HepG2 (cell line): ENCODE measurements around the gene NUP85. TPM values are rescaled to one million over a fixed set of nuclear protein-coding genes. Genes with fewer than 3 reads are reported as not detected.

Experiments
- CCAR2 ChIP-seq: fragments of 200-400 bp; formaldehyde crosslinking; optimal IDR thresholded peaks from 2 replicates; pipeline ENCODE3; 2018; ENCODE audit warnings: low read depth, mild to moderate bottlenecking, low read length, moderate library complexity
- CENPX ChIP-seq: sonication (generic); formaldehyde crosslinking; IDR thresholded peaks from 2 replicates; pipeline ENCODE4 v1.9.0; 2021; ENCODE audit warnings: mild to moderate bottlenecking, missing genetic modification reagents, moderate library complexity
- FOSL1 ChIP-seq: sonication (generic); formaldehyde crosslinking; IDR thresholded peaks from 2 replicates; pipeline ENCODE4 v1.9.0; 2021; ENCODE audit warnings: missing genetic modification reagents, borderline replicate concordance
- HNRNPUL1 ChIP-seq: fragments of 200-400 bp; formaldehyde crosslinking; IDR thresholded peaks from 2 replicates; pipeline ENCODE4 v1.6.1; 2017; ENCODE audit warnings: low read depth, mild to moderate bottlenecking, low read length, moderate library complexity
- JUNB ChIP-seq: sonication (generic); formaldehyde crosslinking; IDR thresholded peaks from 2 replicates; pipeline ENCODE4 v1.8.0; 2022; ENCODE audit warnings: missing genetic modification reagents, mild to moderate bottlenecking, borderline replicate concordance
- KDM6A ChIP-seq: IDR thresholded peaks from 2 replicates; pipeline ENCODE4 v1.6.1; 2016; ENCODE audit warnings: low read depth
- KLF6 ChIP-seq: IDR thresholded peaks from 2 replicates; pipeline ENCODE4 v1.8.0; 2016; ENCODE audit warnings: missing biosample characterization, missing genetic modification reagents
- MZF1 ChIP-seq: sonication (generic); formaldehyde crosslinking; IDR thresholded peaks from 2 replicates; pipeline ENCODE4 v1.8.1; 2023; ENCODE audit warnings: mild to moderate bottlenecking, missing genetic modification reagents, borderline replicate concordance
- NR2C2 ChIP-seq: sonication (generic); formaldehyde crosslinking; IDR thresholded peaks from 2 replicates; pipeline ENCODE4 v1.4.0; 2020; ENCODE audit warnings: missing genetic modification reagents, mild to moderate bottlenecking, moderate library complexity, borderline replicate concordance
- PAF1 ChIP-seq: IDR thresholded peaks from 2 replicates; pipeline ENCODE4 v1.6.1; 2016; ENCODE audit warnings: missing genetic modification reagents, missing compliant biosample characterization
- PITX1 ChIP-seq: sonication (generic); formaldehyde crosslinking; IDR thresholded peaks from 2 replicates; pipeline ENCODE4 v1.5.1; 2020; ENCODE audit warnings: mild to moderate bottlenecking, missing genetic modification reagents
- PRMT3 ChIP-seq: sonication (generic); formaldehyde crosslinking; IDR thresholded peaks from 2 replicates; pipeline ENCODE4 v1.8.1; 2022; ENCODE audit warnings: low read depth, mild to moderate bottlenecking, moderate library complexity, missing genetic modification reagents, borderline replicate concordance
- RAD21 ChIP-seq: fragments of 450-650 bp; formaldehyde crosslinking; IDR thresholded peaks from 2 replicates; pipeline ENCODE4 v1.5.0; 2020; ENCODE audit warnings: mild to moderate bottlenecking
- RARA ChIP-seq: IDR thresholded peaks from 2 replicates; pipeline ENCODE4 v1.6.1; 2016; ENCODE audit warnings: missing genetic modification reagents, missing compliant biosample characterization
- RBFOX2 ChIP-seq: fragments of 200-400 bp; formaldehyde crosslinking; IDR thresholded peaks from 2 replicates; pipeline ENCODE4 v1.6.1; 2017; ENCODE audit warnings: low read depth, mild to moderate bottlenecking, low read length
- SAP130 ChIP-seq: IDR thresholded peaks from 2 replicates; pipeline ENCODE4 v1.6.1; 2016; ENCODE audit warnings: low read depth
- SNAI1 ChIP-seq: sonication (generic); formaldehyde crosslinking; IDR thresholded peaks from 2 replicates; pipeline ENCODE4 v1.5.0; 2020; ENCODE audit warnings: mild to moderate bottlenecking, missing genetic modification reagents, borderline replicate concordance
- TEAD3 ChIP-seq: optimal IDR thresholded peaks from 2 replicates; pipeline ENCODE3; 2016; ENCODE audit warnings: borderline replicate concordance
- ZFP1 ChIP-seq: IDR thresholded peaks from 2 replicates; pipeline ENCODE4 v1.6.1; 2016
- ZFP62 ChIP-seq: sonication (generic); formaldehyde crosslinking; IDR thresholded peaks from 2 replicates; pipeline ENCODE4 v1.4.0; 2020; ENCODE audit warnings: missing genetic modification reagents
- ZNF335 ChIP-seq: sonication (generic); formaldehyde crosslinking; IDR thresholded peaks from 2 replicates; pipeline ENCODE4 v1.4.0; 2020; ENCODE audit warnings: missing genetic modification reagents
- ZNF530 ChIP-seq: sonication (generic); formaldehyde crosslinking; IDR thresholded peaks from 2 replicates; pipeline ENCODE4 v1.5.0; 2020; ENCODE audit warnings: low read depth, mild to moderate bottlenecking, missing genetic modification reagents
- ZNF709 ChIP-seq: sonication (generic); formaldehyde crosslinking; IDR thresholded peaks from 2 replicates; pipeline ENCODE4 v1.5.0; 2020; ENCODE audit warnings: mild to moderate bottlenecking, missing genetic modification reagents
- ZNF788 ChIP-seq: sonication (generic); formaldehyde crosslinking; IDR thresholded peaks from 2 replicates; pipeline ENCODE4 v1.5.0; 2020; ENCODE audit warnings: mild to moderate bottlenecking, missing genetic modification reagents, borderline replicate concordance
- polyA plus RNA-seq, 8 experiments: library from polyadenylated mRNA; depleted of rRNA in 3 of 8; stranded (reverse) in 7 of 8; unstranded in 1 of 8; fragments of >200 nt; fragmentation: Illumina TruSeq in 4 of 8; extraction: Trizol in 4 of 8; gene quantifications; 2 replicates each; pipeline versions ENCODE4 v1.2.1 to v1.2.3, GENCODE V29; 2011 to 2016; ENCODE audit warnings: low read depth in 4 of 8, missing spikeins in 1 of 8, mixed read lengths in 1 of 8; ENCODE audit not compliant: insufficient read depth in 1 of 8
- total RNA-seq, 5 experiments: library from RNA; depleted of rRNA; stranded (reverse); fragments of >200 nt; fragmentation: Illumina TruSeq; extraction: Trizol; gene quantifications; 2 replicates each; pipeline ENCODE4 v1.2.3, GENCODE V29; 2016; ENCODE audit warnings: low read depth in 1 of 5
- TF ChIP-seq, protein P1 (sequence below): IDR thresholded peaks from 2 replicates; pipeline ENCODE4 v1.6.1; 2016; ENCODE audit warnings: low read depth, control low read depth
- TF ChIP-seq, protein P2 (sequence below): sonication (generic); formaldehyde crosslinking; IDR thresholded peaks from 2 replicates; pipeline ENCODE4 v1.5.0; 2020; ENCODE audit warnings: missing genetic modification reagents
- TF ChIP-seq, protein P3 (sequence below): IDR thresholded peaks from 2 replicates; pipeline ENCODE4 v1.6.1; 2016; ENCODE audit warnings: low read depth, missing genetic modification reagents, missing compliant biosample characterization

Gene NUP85
- total and polyA plus RNA-seq, 2 of the 13 experiments (the other 11 are each of a cell fraction or from before 2014, with no cell fraction given), result 89.1 to 124 TPM

DNA sequence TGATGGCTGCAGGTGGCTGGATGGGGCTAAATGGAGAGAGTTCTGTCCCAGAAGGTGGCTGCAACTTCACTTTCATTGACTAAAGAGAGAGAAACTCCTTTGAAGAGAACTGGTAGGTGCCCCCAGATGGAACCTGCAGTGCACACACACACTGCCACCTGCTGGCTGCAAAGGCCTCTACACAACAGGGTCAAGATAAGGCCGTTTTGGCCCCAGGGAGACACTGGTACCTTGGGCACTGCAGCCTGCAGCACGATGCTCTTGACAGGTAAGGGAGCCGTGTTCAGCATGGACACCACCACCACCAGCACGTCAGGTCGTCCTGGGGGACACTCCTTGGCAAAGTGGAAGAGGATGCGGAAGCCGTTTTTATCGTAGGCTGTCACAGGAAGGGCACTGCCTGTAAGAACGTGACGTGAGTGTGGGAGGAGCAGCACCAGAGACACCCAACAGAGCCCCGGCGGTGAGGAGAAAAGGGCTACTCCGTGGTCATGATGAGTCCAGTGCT, 33.3 kb downstream of the NUP85 start (continued):
- TF ChIP-seq PAF1 (CRISPR knock-in tag) (no peak), KLF6 (CRISPR knock-in tag) (no peak), ZFP1 (CRISPR knock-in tag) (no peak), TEAD3 (CRISPR knock-in tag) (peak; percentile 39), KDM6A (CRISPR knock-in tag) (no peak), FOSL1 (no peak), PRMT3 (CRISPR knock-in tag) (no peak), NR2C2 (CRISPR knock-in tag) (no peak), RAD21 (CRISPR knock-in tag) (peak; percentile 54), ZFP62 (CRISPR knock-in tag) (no peak), RBFOX2 (no peak), SAP130 (CRISPR knock-in tag) (0 out of 2 replicates have a peak, but pooled peaks have one; percentile 19), PITX1 (CRISPR knock-in tag) (no peak), SNAI1 (CRISPR knock-in tag) (no peak), ZNF335 (CRISPR knock-in tag) (0 out of 2 replicates have a peak, but pooled peaks have one; percentile 52), ZNF530 (CRISPR knock-in tag) (no peak), CENPX (no peak), ZNF788 (CRISPR knock-in tag) (no peak), JUNB (CRISPR knock-in tag) (no peak), HNRNPUL1 (no peak), MZF1 (CRISPR knock-in tag) (no peak), ZNF709 (CRISPR knock-in tag) (no peak), CCAR2 (no peak), RARA (CRISPR knock-in tag) (no peak)
- TF ChIP-seq, protein P1, sequence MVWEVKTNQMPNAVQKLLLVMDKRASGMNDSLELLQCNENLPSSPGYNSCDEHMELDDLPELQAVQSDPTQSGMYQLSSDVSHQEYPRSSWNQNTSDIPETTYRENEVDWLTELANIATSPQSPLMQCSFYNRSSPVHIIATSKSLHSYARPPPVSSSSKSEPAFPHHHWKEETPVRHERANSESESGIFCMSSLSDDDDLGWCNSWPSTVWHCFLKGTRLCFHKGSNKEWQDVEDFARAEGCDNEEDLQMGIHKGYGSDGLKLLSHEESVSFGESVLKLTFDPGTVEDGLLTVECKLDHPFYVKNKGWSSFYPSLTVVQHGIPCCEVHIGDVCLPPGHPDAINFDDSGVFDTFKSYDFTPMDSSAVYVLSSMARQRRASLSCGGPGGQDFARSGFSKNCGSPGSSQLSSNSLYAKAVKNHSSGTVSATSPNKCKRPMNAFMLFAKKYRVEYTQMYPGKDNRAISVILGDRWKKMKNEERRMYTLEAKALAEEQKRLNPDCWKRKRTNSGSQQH (CRISPR knock-in tag), result no peak
- TF ChIP-seq, protein P2, sequence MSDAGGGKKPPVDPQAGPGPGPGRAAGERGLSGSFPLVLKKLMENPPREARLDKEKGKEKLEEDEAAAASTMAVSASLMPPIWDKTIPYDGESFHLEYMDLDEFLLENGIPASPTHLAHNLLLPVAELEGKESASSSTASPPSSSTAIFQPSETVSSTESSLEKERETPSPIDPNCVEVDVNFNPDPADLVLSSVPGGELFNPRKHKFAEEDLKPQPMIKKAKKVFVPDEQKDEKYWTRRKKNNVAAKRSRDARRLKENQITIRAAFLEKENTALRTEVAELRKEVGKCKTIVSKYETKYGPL, result no peak
- TF ChIP-seq, protein P3, sequence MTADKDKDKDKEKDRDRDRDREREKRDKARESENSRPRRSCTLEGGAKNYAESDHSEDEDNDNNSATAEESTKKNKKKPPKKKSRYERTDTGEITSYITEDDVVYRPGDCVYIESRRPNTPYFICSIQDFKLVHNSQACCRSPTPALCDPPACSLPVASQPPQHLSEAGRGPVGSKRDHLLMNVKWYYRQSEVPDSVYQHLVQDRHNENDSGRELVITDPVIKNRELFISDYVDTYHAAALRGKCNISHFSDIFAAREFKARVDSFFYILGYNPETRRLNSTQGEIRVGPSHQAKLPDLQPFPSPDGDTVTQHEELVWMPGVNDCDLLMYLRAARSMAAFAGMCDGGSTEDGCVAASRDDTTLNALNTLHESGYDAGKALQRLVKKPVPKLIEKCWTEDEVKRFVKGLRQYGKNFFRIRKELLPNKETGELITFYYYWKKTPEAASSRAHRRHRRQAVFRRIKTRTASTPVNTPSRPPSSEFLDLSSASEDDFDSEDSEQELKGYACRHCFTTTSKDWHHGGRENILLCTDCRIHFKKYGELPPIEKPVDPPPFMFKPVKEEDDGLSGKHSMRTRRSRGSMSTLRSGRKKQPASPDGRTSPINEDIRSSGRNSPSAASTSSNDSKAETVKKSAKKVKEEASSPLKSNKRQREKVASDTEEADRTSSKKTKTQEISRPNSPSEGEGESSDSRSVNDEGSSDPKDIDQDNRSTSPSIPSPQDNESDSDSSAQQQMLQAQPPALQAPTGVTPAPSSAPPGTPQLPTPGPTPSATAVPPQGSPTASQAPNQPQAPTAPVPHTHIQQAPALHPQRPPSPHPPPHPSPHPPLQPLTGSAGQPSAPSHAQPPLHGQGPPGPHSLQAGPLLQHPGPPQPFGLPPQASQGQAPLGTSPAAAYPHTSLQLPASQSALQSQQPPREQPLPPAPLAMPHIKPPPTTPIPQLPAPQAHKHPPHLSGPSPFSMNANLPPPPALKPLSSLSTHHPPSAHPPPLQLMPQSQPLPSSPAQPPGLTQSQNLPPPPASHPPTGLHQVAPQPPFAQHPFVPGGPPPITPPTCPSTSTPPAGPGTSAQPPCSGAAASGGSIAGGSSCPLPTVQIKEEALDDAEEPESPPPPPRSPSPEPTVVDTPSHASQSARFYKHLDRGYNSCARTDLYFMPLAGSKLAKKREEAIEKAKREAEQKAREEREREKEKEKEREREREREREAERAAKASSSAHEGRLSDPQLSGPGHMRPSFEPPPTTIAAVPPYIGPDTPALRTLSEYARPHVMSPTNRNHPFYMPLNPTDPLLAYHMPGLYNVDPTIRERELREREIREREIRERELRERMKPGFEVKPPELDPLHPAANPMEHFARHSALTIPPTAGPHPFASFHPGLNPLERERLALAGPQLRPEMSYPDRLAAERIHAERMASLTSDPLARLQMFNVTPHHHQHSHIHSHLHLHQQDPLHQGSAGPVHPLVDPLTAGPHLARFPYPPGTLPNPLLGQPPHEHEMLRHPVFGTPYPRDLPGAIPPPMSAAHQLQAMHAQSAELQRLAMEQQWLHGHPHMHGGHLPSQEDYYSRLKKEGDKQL (CRISPR knock-in tag), result no peak
